Ishikawa (cell line): ENCODE results near the gene LRRC55.

Experiments
- CEBPB ChIP-seq: IDR thresholded peaks from 2 replicates; pipeline ENCODE4 v1.6.1; 2012
- CREB1 ChIP-seq: IDR thresholded peaks from 2 replicates; pipeline ENCODE4 v1.6.1; 2012; ENCODE audit warnings: low read depth
- EGR1 ChIP-seq: IDR thresholded peaks from 2 replicates; pipeline ENCODE4 v1.6.1; 2012
- EP300 ChIP-seq: IDR thresholded peaks from 2 replicates; pipeline ENCODE4 v1.6.1; 2012; ENCODE audit warnings: borderline replicate concordance
- FOXM1 ChIP-seq: IDR thresholded peaks from 2 replicates; pipeline ENCODE4 v1.6.1; 2012; ENCODE audit warnings: low read depth, borderline replicate concordance
- NFIC ChIP-seq: IDR thresholded peaks from 2 replicates; pipeline ENCODE4 v1.6.1; 2012
- RAD21 ChIP-seq: IDR thresholded peaks from 2 replicates; pipeline ENCODE4 v1.6.1; 2012; ENCODE audit warnings: low read depth
- REST ChIP-seq: IDR thresholded peaks from 2 replicates; pipeline ENCODE4 v1.6.1; 2012; ENCODE audit warnings: low read depth, mild to moderate bottlenecking
- TAF1 ChIP-seq: IDR thresholded peaks from 2 replicates; pipeline ENCODE4 v1.6.1; 2012; ENCODE audit warnings: low read depth, mild to moderate bottlenecking
- TEAD4 ChIP-seq: IDR thresholded peaks from 2 replicates; pipeline ENCODE4 v1.6.1; 2012
- YY1 ChIP-seq: IDR thresholded peaks from 2 replicates; pipeline ENCODE4 v1.6.1; 2012; ENCODE audit warnings: low read depth
- TF ChIP-seq, protein P1 (sequence below): IDR thresholded peaks from 2 replicates; pipeline ENCODE4 v1.6.1; 2012
- TF ChIP-seq, protein P2 (sequence below): IDR thresholded peaks from 2 replicates; pipeline ENCODE4 v1.6.1; 2012

DNA sequence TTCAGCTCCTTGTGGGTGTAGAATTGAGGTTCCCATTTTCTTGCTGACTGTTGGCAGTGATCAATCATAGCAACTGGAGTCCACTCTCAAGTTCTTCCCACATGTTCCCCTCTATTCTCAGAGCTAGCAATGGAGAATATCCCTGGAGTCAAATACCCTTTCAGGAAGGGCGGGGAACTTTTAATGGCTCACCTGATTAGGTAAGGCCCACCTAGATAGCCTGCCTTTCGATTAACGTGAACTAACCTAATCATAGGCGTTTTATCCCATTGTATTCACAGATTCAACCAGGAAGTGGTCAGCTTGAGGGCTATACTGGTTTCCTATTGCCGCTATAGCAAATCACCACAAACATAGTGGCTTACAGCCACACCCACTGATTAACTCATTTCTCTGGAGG is 7.1 kb upstream of the LRRC55 start:
- no peak for TF ChIP-seq CEBPB
- no peak for TF ChIP-seq NFIC
- no peak for TF ChIP-seq EP300
- TF ChIP-seq YY1: no peak
- no peak for TF ChIP-seq RAD21
- TF ChIP-seq REST: no peak
- TF ChIP-seq, protein P1, sequence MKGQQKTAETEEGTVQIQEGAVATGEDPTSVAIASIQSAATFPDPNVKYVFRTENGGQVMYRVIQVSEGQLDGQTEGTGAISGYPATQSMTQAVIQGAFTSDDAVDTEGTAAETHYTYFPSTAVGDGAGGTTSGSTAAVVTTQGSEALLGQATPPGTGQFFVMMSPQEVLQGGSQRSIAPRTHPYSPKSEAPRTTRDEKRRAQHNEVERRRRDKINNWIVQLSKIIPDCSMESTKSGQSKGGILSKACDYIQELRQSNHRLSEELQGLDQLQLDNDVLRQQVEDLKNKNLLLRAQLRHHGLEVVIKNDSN: no peak
- no peak for TF ChIP-seq EGR1
- no peak for TF ChIP-seq TEAD4
- no peak for TF ChIP-seq TAF1
- TF ChIP-seq, protein P2, sequence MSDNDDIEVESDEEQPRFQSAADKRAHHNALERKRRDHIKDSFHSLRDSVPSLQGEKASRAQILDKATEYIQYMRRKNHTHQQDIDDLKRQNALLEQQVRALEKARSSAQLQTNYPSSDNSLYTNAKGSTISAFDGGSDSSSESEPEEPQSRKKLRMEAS: no peak
- TF ChIP-seq CREB1: no peak
- no peak for TF ChIP-seq FOXM1
